NT2/D1 (cell line): ENCODE data around the gene PRKG1.

Source experiments
- SUZ12 ChIP-seq: IDR thresholded peaks from 2 replicates; pipeline ENCODE4 v1.6.1; 2011; ENCODE audit not compliant: insufficient read length, insufficient read depth; ENCODE audit errors: extremely low read depth
- YY1 ChIP-seq: IDR thresholded peaks from 2 replicates; pipeline ENCODE4 v1.6.1; 2011; ENCODE audit not compliant: insufficient read length, insufficient read depth
- ZNF274 ChIP-seq: IDR thresholded peaks from 2 replicates; pipeline ENCODE4 v1.6.1; 2011; ENCODE audit warnings: mild to moderate bottlenecking, low read depth, low read length

DNA sequence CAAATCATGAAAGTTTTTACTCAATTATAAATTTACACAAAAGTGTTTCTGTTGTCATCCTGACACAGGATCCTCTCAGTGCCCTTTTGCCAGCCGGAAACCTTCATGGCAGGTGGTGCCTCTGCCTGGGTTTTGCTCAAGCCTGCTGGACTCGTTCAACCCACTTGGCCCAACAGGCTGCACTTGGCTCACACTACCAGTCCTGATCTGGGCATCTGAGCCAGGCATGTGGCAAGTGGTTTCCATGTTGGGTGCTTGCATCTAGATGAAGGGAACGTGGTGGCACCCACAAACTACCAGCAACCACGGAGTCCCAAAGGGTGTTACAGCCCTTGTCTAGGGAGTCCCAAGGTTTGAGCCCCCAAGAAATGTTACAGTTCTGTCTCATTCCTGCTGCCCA, 787.4 kb downstream of the PRKG1 start:
- no peak for TF ChIP-seq ZNF274
- TF ChIP-seq YY1, result no peak
- TF ChIP-seq SUZ12, result no peak
